Measurements from ENCODE around the gene SALL1.

DNA sequence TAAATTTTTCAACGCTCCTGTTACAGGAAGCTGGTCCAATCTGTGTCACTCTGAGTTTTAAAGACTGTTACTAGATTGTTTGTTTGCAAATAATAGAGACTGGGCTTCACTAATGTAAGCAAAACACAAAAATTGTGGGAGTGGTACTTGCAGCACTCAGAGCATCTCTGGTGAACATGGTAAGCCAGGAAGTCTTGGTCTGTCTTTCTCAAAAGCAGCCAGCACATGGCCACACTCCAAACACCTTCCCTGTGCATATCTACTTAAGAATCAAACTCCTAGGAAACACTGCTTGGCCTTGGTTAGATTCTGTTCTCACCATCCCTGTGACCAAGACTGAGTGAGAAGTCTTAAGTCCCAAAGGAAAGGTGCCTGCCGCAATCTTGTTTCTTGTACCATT lies 49.7 kb upstream of the SALL1 start:
- TF ChIP-seq POLR2A (IDR thresholded peaks at IDR 0.05) (no peak), EP300 (IDR thresholded peaks at IDR 0.05) (no peak), POLR2AphosphoS5 (IDR thresholded peaks at IDR 0.05) (no peak)
- TF ChIP-seq, protein P1, sequence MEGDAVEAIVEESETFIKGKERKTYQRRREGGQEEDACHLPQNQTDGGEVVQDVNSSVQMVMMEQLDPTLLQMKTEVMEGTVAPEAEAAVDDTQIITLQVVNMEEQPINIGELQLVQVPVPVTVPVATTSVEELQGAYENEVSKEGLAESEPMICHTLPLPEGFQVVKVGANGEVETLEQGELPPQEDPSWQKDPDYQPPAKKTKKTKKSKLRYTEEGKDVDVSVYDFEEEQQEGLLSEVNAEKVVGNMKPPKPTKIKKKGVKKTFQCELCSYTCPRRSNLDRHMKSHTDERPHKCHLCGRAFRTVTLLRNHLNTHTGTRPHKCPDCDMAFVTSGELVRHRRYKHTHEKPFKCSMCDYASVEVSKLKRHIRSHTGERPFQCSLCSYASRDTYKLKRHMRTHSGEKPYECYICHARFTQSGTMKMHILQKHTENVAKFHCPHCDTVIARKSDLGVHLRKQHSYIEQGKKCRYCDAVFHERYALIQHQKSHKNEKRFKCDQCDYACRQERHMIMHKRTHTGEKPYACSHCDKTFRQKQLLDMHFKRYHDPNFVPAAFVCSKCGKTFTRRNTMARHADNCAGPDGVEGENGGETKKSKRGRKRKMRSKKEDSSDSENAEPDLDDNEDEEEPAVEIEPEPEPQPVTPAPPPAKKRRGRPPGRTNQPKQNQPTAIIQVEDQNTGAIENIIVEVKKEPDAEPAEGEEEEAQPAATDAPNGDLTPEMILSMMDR (IDR thresholded peaks at IDR 0.05) = no peak

All from suprapubic skin (tissue), 4 donors.